ENCODE measurements around the gene PCDH8. TPM values are rescaled to one million over a fixed set of nuclear protein-coding genes. Genes with fewer than 3 reads are reported as not detected.
"Not testable (repeated sequence)": the region's sequence is repeated elsewhere in the genome, so short reads cannot be mapped to it uniquely, and the experiment has no call there.

Gene PCDH8
- total RNA-seq, 1 donor from 2014 or later = 1.0 TPM

- not testable (repeated sequence) for DNase-seq
Measured at GRCh38 chr13:52817886-52818285, 30.6 kb downstream of the PCDH8 start.

GRCh38 chr13:52815330-52815729 is 33.1 kb downstream of the PCDH8 start:
- no peak for DNase-seq

DNA sequence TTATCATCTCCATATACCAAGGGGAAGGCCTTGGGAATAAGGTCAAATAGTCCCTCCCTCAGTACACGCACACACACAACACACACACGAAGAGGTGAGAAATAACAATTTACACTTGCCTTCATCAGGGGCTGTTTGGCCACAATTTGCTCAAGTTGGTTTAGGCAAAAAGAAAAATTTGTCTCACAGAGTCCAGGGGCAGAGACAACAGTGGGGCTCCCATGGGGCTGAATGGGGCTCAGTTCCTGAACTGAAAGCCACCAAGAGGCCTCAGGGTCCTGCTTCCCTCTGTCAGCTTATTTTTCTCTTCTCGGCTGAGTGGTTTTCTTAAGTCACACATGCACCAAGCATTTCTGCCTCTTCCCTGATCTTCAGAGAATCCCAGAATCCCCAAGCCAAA is 35.5 kb downstream of the PCDH8 start:
- no peak for DNase-seq

- DNase-seq = no peak
Measured at GRCh38 chr13:52811841-52812240, 36.6 kb downstream of the PCDH8 start.

DNA sequence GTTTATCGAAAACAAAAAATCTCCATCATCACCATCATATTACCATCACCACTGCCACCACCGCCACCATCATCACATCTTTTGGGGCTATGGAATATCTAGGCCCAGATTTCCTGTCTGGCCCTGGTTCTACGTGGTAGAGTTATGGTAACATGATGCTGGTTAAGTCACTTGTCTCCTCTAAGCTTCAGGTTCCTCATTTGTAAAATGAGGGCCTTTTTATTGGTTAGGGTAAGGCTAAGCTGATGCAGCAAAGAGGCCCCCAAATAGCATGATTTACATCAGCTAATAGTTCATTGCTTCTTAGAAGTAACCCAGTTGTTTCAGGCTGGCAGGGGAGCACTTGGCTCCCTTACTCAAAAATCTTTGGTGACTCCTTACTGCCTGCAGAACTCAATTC is 37.9 kb downstream of the PCDH8 start:
- DNase-seq = no peak

GRCh38 chr13:52810011-52810410 is 38.4 kb downstream of the PCDH8 start:
- no peak for DNase-seq

DNA sequence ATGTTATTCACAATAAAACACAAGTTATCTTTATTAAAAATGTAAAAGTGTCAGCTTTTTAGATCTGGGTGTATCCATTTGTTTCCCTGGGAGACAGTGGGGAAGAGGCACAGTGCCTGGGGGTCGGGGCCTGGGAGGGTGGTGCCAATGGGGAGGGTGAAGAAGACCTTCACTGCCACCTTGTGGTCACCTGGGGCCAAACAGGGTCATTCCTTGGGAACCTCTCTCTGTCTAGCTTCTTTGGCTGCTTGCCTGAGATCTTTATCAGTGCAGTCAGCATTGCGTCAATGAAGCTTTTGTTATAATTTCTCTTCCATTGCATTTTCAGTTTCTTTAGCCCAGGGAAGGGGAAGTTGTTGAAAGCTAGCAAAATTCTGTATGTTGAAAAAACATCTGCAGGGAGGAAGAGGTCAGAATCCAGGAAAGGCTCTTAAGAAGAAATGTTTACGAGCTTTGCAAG is 39.1 kb downstream of the PCDH8 start:
- DNase-seq = peak; percentile 74

DNA sequence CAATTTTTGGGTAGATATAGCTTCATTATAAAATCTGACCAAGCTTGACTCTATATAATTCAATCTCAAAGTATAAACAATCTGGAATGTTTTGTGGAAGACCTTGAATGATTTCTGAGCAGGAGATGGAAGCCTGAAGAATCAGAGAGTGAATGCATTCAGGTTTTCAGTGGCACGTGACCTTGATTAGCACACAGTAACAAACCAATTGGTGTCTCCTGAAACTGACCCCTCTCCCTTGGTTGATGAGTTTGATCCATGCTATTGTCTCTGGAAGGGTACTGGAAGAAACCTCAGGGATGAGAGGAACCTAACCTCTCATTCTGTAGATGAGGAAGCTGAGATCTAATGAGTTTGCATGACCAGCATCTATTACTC is 39.6 kb downstream of the PCDH8 start:
- DNase-seq = no peak

GRCh38 chr13:52806029-52806428 is 42.4 kb downstream of the PCDH8 start:
- no peak for DNase-seq

GRCh38 chr13:52804202-52804641 is 44.2 kb downstream of the PCDH8 start:
- DNase-seq = no peak

DNA sequence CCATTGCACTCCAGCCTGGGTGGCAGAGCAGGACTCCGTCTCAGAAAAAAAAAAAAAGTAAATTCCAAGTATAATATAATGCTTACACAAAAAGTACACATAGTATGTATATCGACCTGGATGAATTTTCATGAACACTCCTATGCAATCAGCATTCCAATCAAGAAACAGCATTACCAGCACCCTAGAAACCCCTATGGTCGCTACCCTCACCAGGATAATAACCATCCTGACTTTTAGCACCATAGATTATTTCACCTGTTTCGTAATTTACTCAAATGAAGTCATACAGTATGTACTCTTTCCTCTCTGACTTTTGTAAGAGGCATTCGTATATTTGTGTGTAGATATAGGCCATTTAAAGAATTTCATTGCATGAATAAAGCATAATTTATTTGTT is 47.6 kb downstream of the PCDH8 start:
- no peak for DNase-seq

GRCh38 chr13:52798770-52799430 is 49.5 kb downstream of the PCDH8 start:
- DNase-seq = no peak

DNA sequence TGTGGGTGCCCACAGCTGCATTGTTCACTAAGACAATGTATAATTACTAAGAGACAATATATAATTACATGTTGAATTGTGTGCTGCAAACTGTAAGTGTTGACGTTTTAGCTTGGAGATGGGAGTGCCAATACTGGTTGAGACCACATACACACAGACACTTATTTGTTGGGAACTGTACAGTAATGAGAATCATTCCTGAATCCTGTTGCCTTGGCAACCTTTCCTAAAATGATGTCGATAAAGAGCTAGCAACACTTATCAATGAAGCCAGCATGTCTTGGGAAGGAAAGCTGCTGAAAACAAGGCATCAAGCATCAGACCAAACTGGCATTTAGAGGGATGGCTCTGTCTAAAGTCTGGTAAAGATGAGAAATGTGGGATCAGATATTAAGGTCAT is 51.3 kb downstream of the PCDH8 start:
- DNase-seq = no peak

GRCh38 chr13:52794589-52794988 is 53.9 kb downstream of the PCDH8 start:
- DNase-seq = no peak

- no peak for DNase-seq
Measured at GRCh38 chr13:52793515-52794061, 54.9 kb downstream of the PCDH8 start.

Small RNA genes lying within 50 kb of the gene (small RNA-seq; reads per million reads assigned to genes)
- not detected for gene MIR759 (ENCODE audit: low replicate concordance)

Other genes with a start within 250 kb of the PCDH8 start
- 5.3 TPM for gene HNRNPA1L2, start 206.2 kb downstream of the PCDH8 start, total RNA-seq
- 45.4 TPM for gene SUGT1, start 195.8 kb downstream of the PCDH8 start, total RNA-seq
- 0.51 TPM for gene CNMD, start 108.8 kb downstream of the PCDH8 start, total RNA-seq
- 1.9 TPM for gene OLFM4, start 180.2 kb upstream of the PCDH8 start, total RNA-seq